HG03520 (cell line): ENCODE data around the gene RHOC.
A peak's percentile ranks its signal among the peaks of the same experiment; 100 is the strongest.

Experiments
- ATAC-seq: cut with Tn5 transposase; IDR thresholded peaks from one replicate; pipeline ENCODE4 v1.9.1; 2021; ENCODE audit warnings: mild to moderate bottlenecking, moderate library complexity; ENCODE audit not compliant: unreplicated experiment

Gene RHOC

GRCh38 chr1:112718691-112719418, 11.9 kb upstream of the RHOC start:
- no peak for ATAC-seq

GRCh38 chr1:112717263-112717873, 10.4 kb upstream of the RHOC start:
- ATAC-seq, result no peak

GRCh38 chr1:112716133-112716720, 9.3 kb upstream of the RHOC start:
- ATAC-seq, result peak; percentile 31

GRCh38 chr1:112715264-112716053, 8.5 kb upstream of the RHOC start, which contains the start of gene PPM1J:
Gene PPM1J (minus strand): TSS chr1:112715332. CDS start chr1:112715301, 31 bp downstream.
- peak; percentile 79 for ATAC-seq

GRCh38 chr1:112714313-112715263, 7.7 kb upstream of the RHOC start:
- ATAC-seq, result peak; percentile 1

GRCh38 chr1:112713466-112714312, 6.8 kb upstream of the RHOC start:
- no peak for ATAC-seq

- ATAC-seq, result no peak
Measured at GRCh38 chr1:112712701-112713128, 5.8 kb upstream of the RHOC start.

- ATAC-seq, result no peak
Measured at GRCh38 chr1:112712191-112712590, 5.3 kb upstream of the RHOC start.

GRCh38 chr1:112711670-112712069, 4.7 kb upstream of the RHOC start:
- no peak for ATAC-seq

- no peak for ATAC-seq
Measured at GRCh38 chr1:112711041-112711440, 4.1 kb upstream of the RHOC start.

- no peak for ATAC-seq
Measured at GRCh38 chr1:112710586-112710985, 3.7 kb upstream of the RHOC start.

- no peak for ATAC-seq
Measured at GRCh38 chr1:112710159-112710558, 3.2 kb upstream of the RHOC start.

- ATAC-seq, result no peak
Measured at GRCh38 chr1:112708489-112708888, 1.6 kb upstream of the RHOC start.

- no peak for ATAC-seq
Measured at GRCh38 chr1:112708002-112708448, 1.1 kb upstream of the RHOC start.

GRCh38 chr1:112707221-112708001, 484 bp upstream of the RHOC start:
- ATAC-seq, result peak; percentile 53

GRCh38 chr1:112704934-112705627, 1.8 kb downstream of the RHOC start:
- peak; percentile 57 for ATAC-seq

GRCh38 chr1:112704391-112704933, 2.5 kb downstream of the RHOC start:
- ATAC-seq, result no peak

- no peak for ATAC-seq
Measured at GRCh38 chr1:112703706-112704105, 3.2 kb downstream of the RHOC start.
